Measurements from ENCODE around the gene CDH4. TPM values are rescaled to one million over a fixed set of nuclear protein-coding genes. Genes with fewer than 3 reads are reported as not detected.

The CDH4 gene
- total and polyA plus RNA-seq, 2 of the 8 experiments (the other 6 are each of a cell fraction or from before 2014, with no cell fraction given): 4.3 to 7.9 TPM

- TF ChIP-seq RNF2 (IDR thresholded peaks at IDR 0.05; ENCODE audit: borderline replicate concordance, low read depth, low read length, missing control alignments, poor library complexity, severe bottlenecking) (no peak), MAX (IDR thresholded peaks at IDR 0.05) (no peak)
Measured at GRCh38 chr20:61609461-61609860, 357.4 kb downstream of the CDH4 start (continued).

Measured in H1 (cell line).